ENCODE measurements around the gene CHST1.

GRCh38 chr11:45646275-45646927 is 19.0 kb downstream of the CHST1 start:
- TF ChIP-seq SIN3A (IDR thresholded peaks at IDR 0.05; ENCODE audit: borderline replicate concordance, insufficient read depth, low read length) (no peak), TAF1 (IDR thresholded peaks at IDR 0.05; ENCODE audit: borderline replicate concordance, insufficient read depth, low read length) (no peak), POLR2AphosphoS5 (IDR thresholded peaks at IDR 0.05; ENCODE audit: low read depth, low read length) (no peak), FOXP2 (optimal IDR thresholded peaks at IDR 0.05; ENCODE audit: borderline replicate concordance, extremely low read depth, extremely low read length, insufficient read depth) (no peak), REST (IDR thresholded peaks at IDR 0.05; ENCODE audit: insufficient read depth in 1 of 2, low read depth in 2 of 2, low read length in 2 of 2) (no peak)

Data from PFSK-1 (cell line).